Stimulated activated effector memory CD8-positive, alpha-beta T cell treated with anti-CD3 and anti-CD28 coated beads, Interleukin-12 subunit alpha, Interleukin-12 subunit beta, amount 100 ng/mL, for 72 hours (primary cell): ENCODE data around the gene SPATA25.
"Not testable (repeated sequence)": the region's sequence is repeated elsewhere in the genome, so short reads cannot be mapped to it uniquely, and the experiment has no call there.

Experiments used
- ATAC-seq: fragments of 150-1000 bp; cut with Tn5 transposase; 2 replicates; pipeline ENCODE4 v1.10.0; 2021
- DNase-seq, 2 donors: peaks; one replicate each; pipeline ENCODE4 v3.0.0; 2021 to 2022; ENCODE audit warnings: low spot score in 2 of 2
- H3K27ac Mint-ChIP-seq: one replicate; pipeline ENCODE4 v1.8.0; 2022; ENCODE audit warnings: mild to moderate bottlenecking, mixed read lengths
- H3K36me3 Mint-ChIP-seq: one replicate; pipeline ENCODE4 v1.8.0; 2022; ENCODE audit warnings: mild to moderate bottlenecking, mixed read lengths
- H3K4me1 Mint-ChIP-seq: one replicate; pipeline ENCODE4 v1.8.0; 2022; ENCODE audit warnings: mixed read lengths
- H3K4me3 Mint-ChIP-seq: one replicate; pipeline ENCODE4 v1.8.0; 2022; ENCODE audit warnings: mild to moderate bottlenecking, mixed read lengths
- H3K9me3 Mint-ChIP-seq: one replicate; pipeline ENCODE4 v1.8.0; 2022; ENCODE audit warnings: mixed read lengths

Gene SPATA25

DNA sequence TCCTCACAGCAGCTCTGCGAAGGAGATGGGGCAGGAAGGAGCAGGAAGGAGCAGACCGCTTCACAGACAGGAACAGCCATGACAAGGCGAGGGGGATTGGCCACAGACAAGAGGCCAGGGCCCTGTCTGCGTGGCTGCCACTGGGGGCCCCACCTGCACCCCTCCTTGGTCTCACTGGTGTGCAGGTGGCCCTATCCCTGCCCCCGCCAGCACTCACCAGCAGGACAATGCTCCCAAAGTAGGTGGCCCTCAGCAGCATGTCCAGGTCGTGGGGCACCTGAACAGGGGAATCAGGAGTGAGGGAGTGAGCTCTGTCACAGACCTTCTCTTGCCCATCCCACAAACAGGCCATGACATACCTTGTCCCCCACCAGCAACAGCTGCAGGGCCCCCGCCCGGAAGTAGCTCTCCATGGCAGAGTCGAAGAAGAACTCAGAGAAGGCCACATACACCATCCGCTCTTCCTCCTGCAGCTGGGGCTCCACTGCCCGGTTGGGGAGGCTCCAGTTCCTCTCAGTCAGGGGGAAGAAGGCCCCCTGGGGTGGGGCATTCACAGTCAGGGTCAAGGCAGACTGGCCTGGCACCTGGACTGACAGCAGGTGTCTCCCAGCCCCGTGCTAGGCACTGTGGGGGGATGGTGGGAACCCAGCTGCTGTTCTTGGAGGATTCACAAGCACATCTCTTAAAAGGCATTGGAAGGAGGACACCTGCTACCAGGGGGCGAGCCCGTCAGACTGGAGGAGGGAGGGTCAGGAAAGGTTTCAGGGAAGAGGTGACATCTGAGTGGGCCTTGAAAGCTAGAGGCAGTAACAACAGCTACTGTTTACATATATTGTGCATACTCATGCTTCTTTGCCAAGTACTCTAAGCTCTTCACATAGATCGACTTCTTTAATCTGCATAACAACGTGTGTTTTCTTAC lies 17.4 kb upstream of the SPATA25 start:
- Mint-ChIP-seq H3K4me3 (no peak overlapping the region), H3K36me3 (peaks cover 5% of the 10 kb centered on the region), H3K4me1 (no peaks in the 10 kb centered on the region), H3K9me3 (no peaks in the 10 kb centered on the region), H3K27ac (peak overlapping the region; percentile 45)
- ATAC-seq (peak; percentile 9), DNase-seq (no peak)

DNA sequence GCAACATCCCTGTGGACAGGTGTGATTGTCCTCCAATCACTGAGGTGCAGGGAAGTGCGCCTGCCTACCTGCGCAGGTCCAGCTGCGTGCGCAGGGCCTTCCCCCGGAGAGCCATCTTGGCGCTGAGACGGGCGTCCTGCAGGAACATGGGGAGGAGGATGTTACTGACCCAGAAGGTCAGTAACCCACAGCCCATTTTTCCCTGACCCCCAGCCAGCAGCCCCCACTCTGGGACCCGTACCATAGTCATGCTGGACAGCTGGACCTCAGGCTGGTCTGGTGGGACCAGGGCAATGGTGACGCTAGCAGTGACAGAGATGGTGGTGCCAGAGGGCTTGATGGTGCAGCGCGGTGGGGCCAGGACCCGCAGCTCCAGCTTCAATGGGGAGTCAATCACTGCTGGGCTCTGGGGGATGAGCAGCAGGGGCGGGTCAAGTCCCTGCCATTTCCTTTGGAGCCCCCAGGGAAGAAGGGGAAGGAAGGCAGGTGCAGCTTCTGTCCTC lies 14.8 kb upstream of the SPATA25 start:
- Mint-ChIP-seq H3K9me3 (no peaks in the 10 kb centered on the region), H3K36me3 (peaks cover 21% of the 10 kb centered on the region), H3K4me3 (no peak overlapping the region), H3K4me1 (no peaks in the 10 kb centered on the region), H3K27ac (no peak overlapping the region)
- ATAC-seq (no peak), DNase-seq (no peak)

DNA sequence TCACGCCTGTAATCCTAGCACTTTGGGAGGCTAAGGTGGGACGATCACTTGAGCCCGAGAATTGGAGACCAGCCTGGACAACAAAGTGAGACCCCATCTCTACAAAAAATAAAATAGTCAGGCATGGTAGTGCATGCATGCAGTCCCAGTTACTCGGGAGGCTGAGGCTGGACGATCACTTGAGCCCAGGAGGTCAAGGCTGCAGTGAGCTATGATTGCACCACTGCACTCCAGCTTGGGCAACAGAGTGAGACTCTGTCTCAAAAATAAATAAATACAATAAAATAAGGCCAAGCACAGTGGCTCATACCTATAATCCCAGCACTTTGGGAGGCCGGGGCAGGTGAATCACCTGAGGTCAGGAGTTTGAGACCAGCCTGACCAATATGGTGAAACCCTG lies 13.9 kb upstream of the SPATA25 start:
- not testable (repeated sequence) for DNase-seq, H3K9me3 Mint-ChIP-seq, H3K27ac Mint-ChIP-seq, ATAC-seq, H3K4me1 Mint-ChIP-seq, H3K4me3 Mint-ChIP-seq
- peaks cover 31% of the 10 kb centered on the region for H3K36me3 Mint-ChIP-seq

GRCh38 chr20:45899046-45899835 lies 11.8 kb upstream of the SPATA25 start:
- peak; percentile 32 for ATAC-seq
- H3K4me1 Mint-ChIP-seq: peaks cover under 1% of the 10 kb centered on the region
- peak overlapping the region; percentile 44 for H3K27ac Mint-ChIP-seq
- no peak for DNase-seq
- peaks cover 52% of the 10 kb centered on the region for H3K36me3 Mint-ChIP-seq
- no peak overlapping the region for H3K4me3 Mint-ChIP-seq
- H3K9me3 Mint-ChIP-seq: no peaks in the 10 kb centered on the region

DNA sequence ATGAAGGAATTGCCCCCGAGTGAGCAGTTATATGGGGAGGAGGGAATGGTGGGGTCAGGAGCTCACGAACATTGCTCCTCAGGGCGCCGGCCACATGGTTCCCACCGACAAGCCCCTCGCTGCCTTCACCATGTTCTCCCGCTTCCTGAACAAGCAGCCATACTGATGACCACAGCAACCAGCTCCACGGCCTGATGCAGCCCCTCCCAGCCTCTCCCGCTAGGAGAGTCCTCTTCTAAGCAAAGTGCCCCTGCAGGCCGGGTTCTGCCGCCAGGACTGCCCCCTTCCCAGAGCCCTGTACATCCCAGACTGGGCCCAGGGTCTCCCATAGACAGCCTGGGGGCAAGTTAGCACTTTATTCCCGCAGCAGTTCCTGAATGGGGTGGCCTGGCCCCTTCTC lies 10.9 kb upstream of the SPATA25 start:
- Mint-ChIP-seq H3K27ac (no peak overlapping the region), H3K9me3 (no peaks in the 10 kb centered on the region), H3K4me3 (no peak overlapping the region), H3K36me3 (peaks cover 59% of the 10 kb centered on the region), H3K4me1 (peaks cover 9% of the 10 kb centered on the region)
- DNase-seq (no peak), ATAC-seq (no peak)

DNA sequence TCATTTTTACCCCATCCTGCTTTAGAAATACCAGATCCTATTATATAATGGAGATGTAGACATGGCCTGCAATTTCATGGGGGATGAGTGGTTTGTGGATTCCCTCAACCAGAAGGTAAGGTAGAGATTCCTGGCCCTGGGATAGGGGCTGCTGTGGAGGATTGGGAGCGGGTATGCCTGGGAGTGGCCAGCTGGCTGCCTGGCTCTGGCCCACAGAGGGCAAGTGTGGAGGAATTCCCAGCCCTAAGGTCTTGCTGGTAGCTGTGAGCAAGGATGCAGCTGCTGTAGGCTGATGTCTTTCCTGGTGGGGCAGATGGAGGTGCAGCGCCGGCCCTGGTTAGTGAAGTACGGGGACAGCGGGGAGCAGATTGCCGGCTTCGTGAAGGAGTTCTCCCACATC lies 10.3 kb upstream of the SPATA25 start:
- peaks cover 62% of the 10 kb centered on the region for H3K36me3 Mint-ChIP-seq
- no peaks in the 10 kb centered on the region for H3K9me3 Mint-ChIP-seq
- ATAC-seq: no peak
- peaks cover 15% of the 10 kb centered on the region for H3K4me1 Mint-ChIP-seq
- peak overlapping the region; percentile 52 for H3K27ac Mint-ChIP-seq
- no peak for DNase-seq
- no peak overlapping the region for H3K4me3 Mint-ChIP-seq

GRCh38 chr20:45897289-45897688 lies 9.9 kb upstream of the SPATA25 start:
- Mint-ChIP-seq H3K36me3 (peaks cover 65% of the 10 kb centered on the region), H3K9me3 (no peaks in the 10 kb centered on the region), H3K27ac (peak overlapping the region; percentile 52), H3K4me3 (no peak overlapping the region), H3K4me1 (peaks cover 19% of the 10 kb centered on the region)
- no peak for ATAC-seq
- DNase-seq: no peak

- no peak for ATAC-seq
- no peak overlapping the region for H3K4me3 Mint-ChIP-seq
- H3K36me3 Mint-ChIP-seq: peaks cover 70% of the 10 kb centered on the region
- DNase-seq: no peak
- peaks cover 25% of the 10 kb centered on the region for H3K4me1 Mint-ChIP-seq
- H3K27ac Mint-ChIP-seq: no peak overlapping the region
- H3K9me3 Mint-ChIP-seq: no peaks in the 10 kb centered on the region
These were observed 9.3 kb upstream of the SPATA25 start for GRCh38 chr20:45896641-45897161.

DNA sequence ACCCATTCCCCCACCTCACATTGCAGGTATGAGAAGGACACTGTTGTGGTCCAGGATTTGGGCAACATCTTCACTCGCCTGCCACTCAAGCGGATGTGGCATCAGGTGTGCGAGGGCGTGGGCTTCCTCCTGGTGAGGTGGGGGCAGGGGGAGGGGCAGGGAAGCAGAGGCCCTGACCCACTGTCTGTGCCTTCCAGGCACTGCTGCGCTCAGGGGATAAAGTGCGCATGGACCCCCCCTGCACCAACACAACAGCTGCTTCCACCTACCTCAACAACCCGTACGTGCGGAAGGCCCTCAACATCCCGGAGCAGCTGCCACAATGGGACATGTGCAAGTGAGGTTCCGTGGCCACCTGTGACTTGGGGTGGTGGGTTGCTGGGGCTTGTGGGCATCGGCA lies 7.4 kb upstream of the SPATA25 start:
- no peak overlapping the region for H3K27ac Mint-ChIP-seq
- peaks cover 77% of the 10 kb centered on the region for H3K36me3 Mint-ChIP-seq
- ATAC-seq: no peak
- peaks cover 34% of the 10 kb centered on the region for H3K4me1 Mint-ChIP-seq
- no peak for DNase-seq
- no peaks in the 10 kb centered on the region for H3K9me3 Mint-ChIP-seq
- H3K4me3 Mint-ChIP-seq: no peak overlapping the region

- Mint-ChIP-seq H3K4me3 (peak overlapping the region; percentile 37), H3K36me3 (peaks cover 76% of the 10 kb centered on the region), H3K4me1 (peaks cover 36% of the 10 kb centered on the region), H3K27ac (peak overlapping the region; percentile 55), H3K9me3 (no peaks in the 10 kb centered on the region)
- no peak for DNase-seq
- ATAC-seq: no peak
These were observed 6.4 kb upstream of the SPATA25 start for GRCh38 chr20:45893831-45894230.

GRCh38 chr20:45892828-45893500 lies 5.5 kb upstream of the SPATA25 start:
- ATAC-seq (peak; percentile 75), DNase-seq (peak; percentile 17 to 66)
- H3K4me3 Mint-ChIP-seq: peak overlapping the region; percentile 89
- no peaks in the 10 kb centered on the region for H3K9me3 Mint-ChIP-seq
- H3K4me1 Mint-ChIP-seq: peaks cover 41% of the 10 kb centered on the region
- peaks cover 68% of the 10 kb centered on the region for H3K36me3 Mint-ChIP-seq
- H3K27ac Mint-ChIP-seq: peak overlapping the region; percentile 94

- ATAC-seq: no peak
- Mint-ChIP-seq H3K4me3 (peak overlapping the region; percentile 89), H3K36me3 (peaks cover 66% of the 10 kb centered on the region), H3K9me3 (no peaks in the 10 kb centered on the region), H3K4me1 (peaks cover 41% of the 10 kb centered on the region), H3K27ac (peak overlapping the region; percentile 94)
- DNase-seq: no peak
These were observed 4.8 kb upstream of the SPATA25 start for GRCh38 chr20:45892049-45892825.

DNA sequence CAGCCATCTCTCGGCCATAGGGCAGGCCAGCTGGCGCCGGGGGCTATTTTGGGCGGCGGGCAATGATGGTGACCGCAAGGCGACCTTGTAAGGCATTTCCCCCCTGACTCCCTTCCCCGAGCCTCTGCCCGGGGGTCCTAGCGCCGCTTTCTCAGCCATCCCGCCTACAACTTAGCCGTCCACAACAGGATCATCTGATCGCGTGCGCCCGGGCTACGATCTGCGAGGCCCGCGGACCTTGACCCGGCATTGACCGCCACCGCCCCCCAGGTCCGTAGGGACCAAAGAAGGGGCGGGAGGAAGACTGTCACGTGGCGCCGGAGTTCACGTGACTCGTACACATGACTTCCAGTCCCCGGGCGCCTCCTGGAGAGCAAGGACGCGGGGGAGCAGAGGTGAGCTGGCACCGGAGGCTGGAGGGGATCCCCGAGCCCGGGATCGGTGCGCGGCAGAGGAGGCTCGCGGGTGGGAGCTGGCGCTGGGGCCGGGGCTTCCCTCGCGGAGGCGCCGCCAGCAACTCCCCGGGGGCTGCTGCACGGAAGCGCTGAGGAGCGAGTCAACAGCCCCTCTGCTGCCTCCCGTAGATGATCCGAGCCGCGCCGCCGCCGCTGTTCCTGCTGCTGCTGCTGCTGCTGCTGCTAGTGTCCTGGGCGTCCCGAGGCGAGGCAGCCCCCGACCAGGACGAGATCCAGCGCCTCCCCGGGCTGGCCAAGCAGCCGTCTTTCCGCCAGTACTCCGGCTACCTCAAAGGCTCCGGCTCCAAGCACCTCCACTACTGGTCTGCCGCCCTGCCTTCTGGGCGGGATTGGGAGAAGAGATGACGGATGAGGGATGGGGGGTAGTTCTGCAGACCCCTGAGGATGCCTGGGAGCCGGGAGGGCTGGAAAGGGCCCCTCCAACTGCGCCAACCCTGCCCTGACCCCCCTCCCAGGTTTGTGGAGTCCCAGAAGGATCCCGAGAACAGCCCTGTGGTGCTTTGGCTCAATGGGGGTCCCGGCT lies 3.9 kb upstream of the SPATA25 start, which contains the start of the genes CTSA and NEURL2:
CTSA (plus strand) TSS at position 351 of the 999 bp plus-strand sequence; CDS start at position 585, 234 bp downstream.
NEURL2 (minus strand) TSS at position 224 of the 999 bp plus-strand sequence; CDS start at position 7, 217 bp downstream.
- H3K9me3 Mint-ChIP-seq: no peaks in the 10 kb centered on the region
- H3K4me3 Mint-ChIP-seq: peak within 1 kb of the TSS; percentile 89
- H3K4me1 Mint-ChIP-seq: peaks cover 41% of the 10 kb centered on the region
- ATAC-seq (peak; percentile 82), DNase-seq (peak; percentile 73 to 93)
- H3K27ac Mint-ChIP-seq: peak within 1 kb of the TSS; percentile 94
- peaks cover 57% of the 10 kb centered on the region for H3K36me3 Mint-ChIP-seq
